IPS-NIHi7 (cell line): ENCODE measurements around the gene SSU72.
A peak's percentile ranks its signal among the peaks of the same experiment; 100 is the strongest.
"Not testable (repeated sequence)": the region's sequence is repeated elsewhere in the genome, so short reads cannot be mapped to it uniquely, and the experiment has no call there.

ENCODE experiments used
- DNase-seq: peaks from one replicate; pipeline ENCODE4 v3.0.0; 2012; ENCODE audit warnings: mixed read lengths; ENCODE audit errors: extremely low spot score

SSU72 gene

GRCh38 chr1:1527092-1527816 is 47.4 kb downstream of the SSU72 start:
- no peak for DNase-seq

- DNase-seq, result not testable (repeated sequence)
Measured at GRCh38 chr1:1526476-1526875, 48.2 kb downstream of the SSU72 start.

GRCh38 chr1:1524750-1525383 is 49.8 kb downstream of the SSU72 start:
- not testable (repeated sequence) for DNase-seq

GRCh38 chr1:1523651-1524050 is 51.0 kb downstream of the SSU72 start:
- not testable (repeated sequence) for DNase-seq

- DNase-seq, result not testable (repeated sequence)
Measured at GRCh38 chr1:1523226-1523625, 51.4 kb downstream of the SSU72 start.

DNA sequence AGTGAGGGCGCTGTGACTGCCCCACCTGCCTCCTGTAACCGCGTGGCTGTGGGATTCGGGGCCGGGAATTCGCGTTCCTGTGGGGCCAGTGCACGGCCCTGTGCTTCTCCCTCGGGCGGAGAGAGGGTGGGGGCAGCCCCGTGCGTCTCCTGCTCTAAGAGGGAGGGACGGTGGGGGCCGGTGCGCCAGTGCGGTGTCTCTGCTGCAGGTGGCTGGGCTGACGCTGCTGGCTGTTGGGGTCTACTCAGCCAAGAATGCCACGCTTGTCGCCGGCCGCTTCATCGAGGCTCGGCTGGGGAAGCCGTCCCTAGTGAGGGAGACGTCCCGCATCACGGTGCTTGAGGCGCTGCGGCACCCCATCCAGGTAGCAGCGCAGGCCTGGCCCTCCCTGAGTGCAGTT is 52.1 kb downstream of the SSU72 start:
- DNase-seq, result not testable (repeated sequence)

GRCh38 chr1:1521331-1521730 is 53.3 kb downstream of the SSU72 start:
- no peak for DNase-seq

DNA sequence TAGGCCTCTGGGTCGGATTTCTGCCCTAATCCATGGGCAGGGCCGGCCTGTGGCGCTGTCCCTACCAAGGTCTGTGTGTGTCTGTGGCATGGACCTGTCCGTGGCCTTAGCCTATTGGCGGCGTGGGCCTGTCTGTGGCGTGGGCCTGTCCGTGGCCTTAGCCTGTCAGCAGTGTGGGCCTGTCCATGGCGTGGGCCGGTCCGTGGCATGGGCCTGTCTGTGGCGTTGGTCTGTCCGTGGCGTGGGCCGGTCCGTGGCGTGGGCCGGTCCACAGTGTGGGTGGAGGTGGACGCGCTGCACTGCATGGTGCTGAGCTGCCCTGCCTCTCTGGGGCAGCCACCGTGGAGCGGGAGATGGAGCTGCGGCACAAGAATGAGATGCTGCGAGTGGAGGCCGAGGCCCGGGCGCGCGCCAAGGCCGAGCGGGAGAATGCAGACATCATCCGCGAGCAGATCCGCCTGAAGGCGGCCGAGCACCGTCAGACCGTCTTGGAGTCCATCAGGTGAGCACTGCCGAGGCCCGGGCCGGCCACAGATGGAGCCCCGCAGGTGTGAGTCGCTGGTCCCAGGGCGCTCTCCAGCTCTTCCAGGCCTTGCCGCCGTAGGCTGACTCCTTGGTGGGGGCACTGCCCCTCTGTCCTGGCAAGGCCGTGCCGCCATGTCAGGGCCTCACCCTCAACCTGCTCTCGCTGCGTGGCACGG is 54.7 kb downstream of the SSU72 start:
- not testable (repeated sequence) for DNase-seq

DNA sequence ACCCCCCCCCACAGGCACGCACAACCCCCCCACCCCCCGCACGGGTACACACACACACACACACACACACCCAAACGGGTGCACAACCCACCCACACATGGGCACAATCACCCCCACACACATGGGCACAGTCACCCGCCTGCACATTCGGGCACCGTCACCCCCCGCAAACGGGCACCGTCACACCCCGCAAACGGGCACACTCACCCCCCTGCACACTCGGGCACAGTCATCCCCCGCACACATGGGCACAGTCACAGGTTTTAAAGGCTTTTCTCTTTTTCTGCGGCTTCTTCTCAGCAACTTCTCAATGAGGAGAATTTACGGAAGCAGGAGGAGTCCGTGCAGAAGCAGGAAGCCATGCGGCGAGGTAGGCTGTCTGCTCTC is 56.0 kb downstream of the SSU72 start:
- DNase-seq, result not testable (repeated sequence)

GRCh38 chr1:1517973-1518620 is 56.6 kb downstream of the SSU72 start:
- no peak for DNase-seq

DNA sequence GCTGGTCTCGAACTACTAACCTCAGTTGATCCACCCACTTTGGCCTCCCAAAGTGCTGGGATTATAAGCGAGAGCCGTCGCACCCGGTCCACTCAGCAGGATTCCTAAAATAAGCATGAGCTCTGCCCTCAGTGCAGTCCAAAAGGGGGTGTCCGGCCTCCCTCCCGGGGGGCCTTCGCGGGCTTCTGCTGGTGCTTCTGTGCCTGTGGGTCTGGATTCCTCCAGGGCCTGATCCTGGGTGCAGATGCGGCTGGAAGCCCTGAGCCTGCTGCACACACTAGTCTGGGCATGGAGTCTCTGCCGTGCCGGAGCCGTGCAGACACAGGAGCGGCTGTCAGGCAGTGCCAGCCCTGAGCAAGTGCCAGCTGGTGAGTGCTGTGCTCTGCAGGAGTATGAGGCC is 57.7 kb downstream of the SSU72 start:
- DNase-seq, result not testable (repeated sequence)

- DNase-seq, result not testable (repeated sequence)
Measured at GRCh38 chr1:1514376-1514775, 60.3 kb downstream of the SSU72 start.

GRCh38 chr1:1513675-1514074 is 61.0 kb downstream of the SSU72 start:
- not testable (repeated sequence) for DNase-seq

DNA sequence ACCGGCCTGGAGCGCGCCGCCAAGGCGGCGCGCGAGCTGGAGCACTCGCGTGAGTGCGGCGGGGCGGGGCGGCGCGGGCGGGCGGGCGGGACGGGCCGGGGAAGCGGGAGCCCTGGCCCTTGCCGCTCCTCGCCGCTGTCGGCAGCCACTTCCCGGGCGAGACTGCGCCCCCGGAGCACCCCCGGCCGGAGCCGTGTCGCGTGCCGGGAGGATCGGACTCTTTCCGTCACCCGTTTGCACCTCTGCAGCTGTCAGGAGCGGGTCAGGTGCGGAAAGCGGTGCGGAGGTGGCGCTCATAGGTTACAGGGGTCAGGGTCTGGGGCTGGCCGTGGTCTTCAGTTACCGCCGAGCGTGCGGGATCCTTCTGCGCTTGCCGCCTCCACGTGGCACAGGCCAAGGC is 62.2 kb downstream of the SSU72 start:
- DNase-seq, result not testable (repeated sequence)

GRCh38 chr1:1511533-1512285 is 63.0 kb downstream of the SSU72 start, which contains the start of gene ATAD3A:
Gene ATAD3A, plus strand, starts transcription at chr1:1512162. Its CDS starts 107 bp downstream, at chr1:1512269.
- peak; percentile 98 for DNase-seq

DNA sequence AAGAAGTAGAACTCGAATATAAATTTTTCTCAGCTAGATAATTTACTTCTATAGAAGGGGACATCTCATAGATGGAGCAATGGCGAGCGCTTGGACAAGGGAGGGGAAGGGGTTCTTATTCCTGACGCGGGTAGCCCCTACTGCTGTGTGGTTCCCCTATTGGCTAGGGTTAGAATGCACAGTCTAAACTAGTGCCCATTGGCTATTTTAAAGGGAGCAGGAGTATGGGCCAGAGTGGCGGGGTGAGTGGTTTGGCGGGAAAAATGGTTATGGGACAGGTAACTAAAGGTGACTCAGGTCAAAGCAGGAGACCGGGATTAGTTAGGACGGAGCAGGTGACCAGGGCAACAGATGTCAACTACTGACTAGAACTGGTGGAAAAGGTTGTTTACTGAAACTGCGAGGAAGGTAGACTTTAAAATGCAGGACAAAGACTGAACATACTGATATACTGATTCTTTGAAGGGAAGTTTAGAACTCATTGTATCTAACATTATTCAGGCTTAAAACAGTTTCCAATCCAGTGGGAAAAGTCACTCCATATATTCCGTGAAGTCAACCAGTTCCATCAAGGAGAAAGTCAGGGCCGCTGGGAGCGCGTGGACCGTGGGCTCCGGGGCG is 63.6 kb downstream of the SSU72 start:
- DNase-seq, result no peak

DNA sequence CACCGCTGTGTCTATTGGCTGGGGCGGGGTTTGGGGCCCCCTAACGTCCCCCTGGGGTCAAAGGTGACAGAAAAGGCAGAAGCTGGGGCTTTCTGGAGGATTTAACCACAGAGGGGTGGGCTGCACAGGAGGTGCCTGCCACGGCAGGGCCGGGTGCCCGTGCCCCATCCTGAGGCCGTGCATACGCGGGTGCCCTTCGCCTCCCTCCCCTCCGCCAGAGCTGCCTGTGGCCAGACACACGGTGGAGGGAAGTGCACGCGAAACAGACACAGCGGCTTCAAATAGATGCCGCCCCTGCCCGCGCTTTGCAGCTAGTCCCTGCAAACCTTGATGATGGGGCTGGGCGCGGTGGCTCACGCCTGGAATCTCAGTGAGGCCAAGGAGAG is 65.2 kb downstream of the SSU72 start:
- not testable (repeated sequence) for DNase-seq

- not testable (repeated sequence) for DNase-seq
Measured at GRCh38 chr1:1508775-1509464, 65.7 kb downstream of the SSU72 start.

DNA sequence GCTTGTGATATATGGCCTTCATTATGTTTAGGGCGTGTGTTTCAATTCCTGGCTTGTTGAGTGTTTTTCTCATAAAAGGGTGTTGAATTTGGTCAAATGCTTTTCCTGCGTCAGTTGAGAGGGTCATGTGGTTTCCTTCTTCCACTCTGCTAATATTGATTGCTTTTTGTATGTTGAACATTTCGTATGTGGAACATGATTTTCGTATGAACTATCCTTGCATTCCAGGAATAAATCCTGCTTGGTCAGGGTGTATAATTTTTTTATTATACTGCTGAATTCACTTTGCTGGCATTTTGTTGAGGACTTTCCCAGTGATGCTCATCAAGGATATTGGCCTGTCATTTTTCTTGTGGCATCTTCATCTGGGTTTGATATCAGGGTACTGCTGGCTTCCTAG is 67.4 kb downstream of the SSU72 start:
- DNase-seq, result no peak

GRCh38 chr1:1505801-1506200 is 68.9 kb downstream of the SSU72 start:
- DNase-seq, result not testable (repeated sequence)
